Measurements from ENCODE around the gene MRGPRF. TPM values are rescaled to one million over a fixed set of nuclear protein-coding genes. Genes with fewer than 3 reads are reported as not detected.

The MRGPRF gene
- total RNA-seq, 1 experiment from 2014 or later: 0.35 TPM

DNA sequence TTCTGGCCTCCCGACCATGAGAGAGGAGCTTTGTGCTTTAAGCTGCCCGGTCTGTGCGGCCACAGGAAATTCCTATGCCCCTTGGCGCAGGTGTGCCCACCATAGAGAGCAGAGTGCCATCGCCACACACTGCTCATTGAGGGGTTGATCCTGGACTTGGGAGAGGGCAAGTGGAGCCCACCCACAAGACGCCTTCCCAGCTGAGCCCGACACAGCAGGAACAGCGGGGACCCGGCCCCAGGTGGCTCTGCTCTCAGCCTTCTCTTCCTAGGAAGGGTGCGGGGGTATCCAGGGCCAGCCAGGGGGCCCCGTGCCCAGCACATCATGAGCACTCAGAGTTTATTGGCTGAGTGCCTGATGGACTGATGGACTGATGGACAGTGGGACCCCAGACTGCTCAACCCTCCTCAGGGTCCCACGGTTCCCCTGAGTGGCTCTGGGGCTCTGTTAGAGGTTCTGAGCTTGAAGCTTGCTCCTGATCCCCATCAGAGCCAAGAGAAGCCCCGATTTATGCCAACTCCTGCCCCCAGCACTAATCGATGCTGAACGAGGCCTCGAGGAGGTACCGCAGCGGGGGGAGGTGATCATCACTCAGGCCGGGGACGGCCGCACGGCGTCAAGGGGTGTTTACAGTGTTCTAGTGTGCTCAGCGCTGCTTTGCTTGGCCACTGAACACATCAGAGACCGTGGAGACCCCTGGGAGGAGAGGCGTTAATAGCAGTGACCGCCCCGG is 18.7 kb downstream of the MRGPRF start:
- H3K4me3 ChIP-seq: no peak overlapping the region
- no TSS peak for BruUV-seq (replicated peaks)
- peaks cover 46% of the 10 kb centered on the region for H3K27me3 ChIP-seq (ENCODE audit: insufficient read depth, low read depth)
- H2AFZ ChIP-seq: no peak overlapping the region
- TF ChIP-seq EZH2 (IDR thresholded peaks at IDR 0.05; ENCODE audit: low read depth): no peak
- TF ChIP-seq, protein P1, sequence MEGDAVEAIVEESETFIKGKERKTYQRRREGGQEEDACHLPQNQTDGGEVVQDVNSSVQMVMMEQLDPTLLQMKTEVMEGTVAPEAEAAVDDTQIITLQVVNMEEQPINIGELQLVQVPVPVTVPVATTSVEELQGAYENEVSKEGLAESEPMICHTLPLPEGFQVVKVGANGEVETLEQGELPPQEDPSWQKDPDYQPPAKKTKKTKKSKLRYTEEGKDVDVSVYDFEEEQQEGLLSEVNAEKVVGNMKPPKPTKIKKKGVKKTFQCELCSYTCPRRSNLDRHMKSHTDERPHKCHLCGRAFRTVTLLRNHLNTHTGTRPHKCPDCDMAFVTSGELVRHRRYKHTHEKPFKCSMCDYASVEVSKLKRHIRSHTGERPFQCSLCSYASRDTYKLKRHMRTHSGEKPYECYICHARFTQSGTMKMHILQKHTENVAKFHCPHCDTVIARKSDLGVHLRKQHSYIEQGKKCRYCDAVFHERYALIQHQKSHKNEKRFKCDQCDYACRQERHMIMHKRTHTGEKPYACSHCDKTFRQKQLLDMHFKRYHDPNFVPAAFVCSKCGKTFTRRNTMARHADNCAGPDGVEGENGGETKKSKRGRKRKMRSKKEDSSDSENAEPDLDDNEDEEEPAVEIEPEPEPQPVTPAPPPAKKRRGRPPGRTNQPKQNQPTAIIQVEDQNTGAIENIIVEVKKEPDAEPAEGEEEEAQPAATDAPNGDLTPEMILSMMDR (conservative IDR thresholded peaks at IDR 0.05): no peak
- no peaks in the 10 kb centered on the region for H3K36me3 ChIP-seq (ENCODE audit: low read depth)
- CTCF ChIA-PET: no interaction called here
- no peaks in the 10 kb centered on the region for H3K79me2 ChIP-seq (ENCODE audit: low read depth)
- no peaks in the 10 kb centered on the region for H3K4me1 ChIP-seq (replicated peaks; ENCODE audit: insufficient read depth)
- H4K20me1 ChIP-seq (ENCODE audit: insufficient read depth): no peaks in the 10 kb centered on the region
- H3K9me3 ChIP-seq (ENCODE audit: insufficient read depth, low read depth): no peaks in the 10 kb centered on the region
- POLR2A ChIA-PET (ENCODE audit: unreplicated experiment): interaction anchor here (0.6 kb wide), 2 partner anchors 15 to 23 kb away, joined by 3 to 5 read pairs; no protein-coding TSS in a partner anchor
- DNase-seq: no peak
- intact Hi-C loops (cut with micrococcal nuclease; ENCODE audit: unreplicated experiment): no loop called here
- no peak overlapping the region for H3K4me2 ChIP-seq
- no peaks in the 10 kb centered on the region for H3K9me2 ChIP-seq (ENCODE audit: insufficient read depth)
- H3K27ac ChIP-seq: no peak overlapping the region
- H3F3A ChIP-seq (ENCODE audit: insufficient read depth, low read depth): no peaks in the 10 kb centered on the region

DNA sequence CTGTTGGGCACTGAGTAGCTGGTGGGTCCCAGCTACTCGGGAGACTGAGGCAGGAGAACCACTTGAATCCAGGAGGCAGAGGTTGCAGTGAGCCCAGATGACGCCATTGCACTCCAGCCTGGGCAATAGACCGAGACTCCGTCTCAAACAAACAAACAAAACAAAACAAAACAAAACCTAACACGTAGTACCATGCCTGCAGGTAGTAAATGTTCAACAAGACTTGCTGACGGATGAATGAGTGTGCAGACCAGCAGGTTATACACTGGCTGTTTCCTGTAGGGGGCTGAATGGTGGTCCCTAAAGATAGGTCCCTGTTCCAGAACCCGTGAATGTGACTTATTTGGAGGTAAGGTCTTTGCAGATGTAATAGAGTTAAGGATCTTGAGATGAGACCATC is 19.5 kb downstream of the MRGPRF start:
- H2AFZ ChIP-seq: no peak overlapping the region
- H4K20me1 ChIP-seq (ENCODE audit: insufficient read depth): no peaks in the 10 kb centered on the region
- no peaks in the 10 kb centered on the region for H3F3A ChIP-seq (ENCODE audit: insufficient read depth, low read depth)
- no TSS peak for BruUV-seq (replicated peaks)
- no peak for DNase-seq
- ChIA-PET CTCF (no interaction called here), POLR2A (ENCODE audit: unreplicated experiment) (no interaction called here)
- H3K9me3 ChIP-seq (ENCODE audit: insufficient read depth, low read depth): no peaks in the 10 kb centered on the region
- H3K27ac ChIP-seq: no peak overlapping the region
- H3K27me3 ChIP-seq (ENCODE audit: insufficient read depth, low read depth): peaks cover 47% of the 10 kb centered on the region
- H3K4me2 ChIP-seq: no peak overlapping the region
- no peaks in the 10 kb centered on the region for H3K36me3 ChIP-seq (ENCODE audit: low read depth)
- TF ChIP-seq, protein P1 (conservative IDR thresholded peaks at IDR 0.05): no peak
- no peak for TF ChIP-seq EZH2 (IDR thresholded peaks at IDR 0.05; ENCODE audit: low read depth)
- no peaks in the 10 kb centered on the region for H3K79me2 ChIP-seq (ENCODE audit: low read depth)
- no peaks in the 10 kb centered on the region for H3K9me2 ChIP-seq (ENCODE audit: insufficient read depth)
- intact Hi-C loops (cut with micrococcal nuclease; ENCODE audit: unreplicated experiment): no loop called here
- no peaks in the 10 kb centered on the region for H3K4me1 ChIP-seq (replicated peaks; ENCODE audit: insufficient read depth)
- H3K4me3 ChIP-seq: no peak overlapping the region

DNA sequence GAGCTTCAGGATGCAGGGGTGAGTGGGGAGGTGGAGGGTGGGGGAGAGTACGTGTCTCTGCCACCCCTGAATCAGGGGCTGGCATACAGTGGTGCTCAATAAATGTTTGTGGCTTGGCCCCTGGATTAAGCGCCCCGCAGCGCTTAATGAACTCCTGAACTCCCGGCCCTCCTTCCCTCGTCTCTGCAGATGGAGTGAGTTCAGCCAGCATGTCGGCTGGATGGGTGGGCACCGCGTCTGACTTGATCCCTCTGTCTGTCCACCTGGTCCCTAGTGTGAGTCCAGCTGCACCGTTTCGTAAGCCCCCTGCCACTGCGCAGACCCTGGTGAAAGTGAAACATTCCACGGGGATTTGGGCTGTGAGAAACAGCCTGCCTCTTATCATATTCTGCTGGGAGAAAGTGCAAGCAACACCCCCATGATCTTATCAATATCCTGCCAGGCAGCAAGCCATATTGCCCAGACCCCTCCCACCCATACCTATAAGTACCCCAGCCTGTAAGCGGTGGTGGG is 20.2 kb downstream of the MRGPRF start:
- no peaks in the 10 kb centered on the region for H3K4me1 ChIP-seq (replicated peaks; ENCODE audit: insufficient read depth)
- no peak overlapping the region for H2AFZ ChIP-seq
- no peak overlapping the region for H3K4me2 ChIP-seq
- H3K27ac ChIP-seq: no peak overlapping the region
- H3K9me3 ChIP-seq (ENCODE audit: insufficient read depth, low read depth): no peaks in the 10 kb centered on the region
- no TSS peak for BruUV-seq (replicated peaks)
- no peaks in the 10 kb centered on the region for H4K20me1 ChIP-seq (ENCODE audit: insufficient read depth)
- H3K4me3 ChIP-seq: no peak overlapping the region
- H3K27me3 ChIP-seq (ENCODE audit: insufficient read depth, low read depth): peaks cover 41% of the 10 kb centered on the region
- H3F3A ChIP-seq (ENCODE audit: insufficient read depth, low read depth): no peaks in the 10 kb centered on the region
- intact Hi-C loops (cut with micrococcal nuclease; ENCODE audit: unreplicated experiment): no loop called here
- H3K36me3 ChIP-seq (ENCODE audit: low read depth): no peaks in the 10 kb centered on the region
- TF ChIP-seq, protein P1 (conservative IDR thresholded peaks at IDR 0.05): no peak
- TF ChIP-seq EZH2 (IDR thresholded peaks at IDR 0.05; ENCODE audit: low read depth): no peak
- ChIA-PET CTCF (no interaction called here), POLR2A (ENCODE audit: unreplicated experiment) (no interaction called here)
- no peaks in the 10 kb centered on the region for H3K79me2 ChIP-seq (ENCODE audit: low read depth)
- no peaks in the 10 kb centered on the region for H3K9me2 ChIP-seq (ENCODE audit: insufficient read depth)
- DNase-seq: no peak

Data from PC-9 (cell line).